ENCODE results near the gene TGFBR1.

DNA sequence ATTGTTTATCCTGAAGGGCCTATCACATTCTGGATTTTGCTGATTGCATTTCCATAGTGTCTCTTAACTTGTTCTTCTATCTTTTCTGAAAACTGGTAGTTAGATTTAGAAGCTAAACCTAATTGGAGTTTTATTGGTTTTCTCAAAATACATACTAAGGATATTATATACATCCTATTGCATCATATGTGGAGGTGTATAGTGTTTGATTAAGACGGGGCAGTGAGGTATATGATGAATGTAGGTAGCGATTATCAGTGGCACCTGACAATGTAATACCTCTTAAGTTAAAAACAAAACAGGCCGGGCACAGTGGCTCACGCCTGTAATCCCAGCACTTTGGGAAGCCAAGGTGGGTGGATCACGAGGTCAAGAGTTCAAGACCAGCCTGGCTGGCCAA lies 35.0 kb downstream of the TGFBR1 start:
- TF ChIP-seq, protein P1, sequence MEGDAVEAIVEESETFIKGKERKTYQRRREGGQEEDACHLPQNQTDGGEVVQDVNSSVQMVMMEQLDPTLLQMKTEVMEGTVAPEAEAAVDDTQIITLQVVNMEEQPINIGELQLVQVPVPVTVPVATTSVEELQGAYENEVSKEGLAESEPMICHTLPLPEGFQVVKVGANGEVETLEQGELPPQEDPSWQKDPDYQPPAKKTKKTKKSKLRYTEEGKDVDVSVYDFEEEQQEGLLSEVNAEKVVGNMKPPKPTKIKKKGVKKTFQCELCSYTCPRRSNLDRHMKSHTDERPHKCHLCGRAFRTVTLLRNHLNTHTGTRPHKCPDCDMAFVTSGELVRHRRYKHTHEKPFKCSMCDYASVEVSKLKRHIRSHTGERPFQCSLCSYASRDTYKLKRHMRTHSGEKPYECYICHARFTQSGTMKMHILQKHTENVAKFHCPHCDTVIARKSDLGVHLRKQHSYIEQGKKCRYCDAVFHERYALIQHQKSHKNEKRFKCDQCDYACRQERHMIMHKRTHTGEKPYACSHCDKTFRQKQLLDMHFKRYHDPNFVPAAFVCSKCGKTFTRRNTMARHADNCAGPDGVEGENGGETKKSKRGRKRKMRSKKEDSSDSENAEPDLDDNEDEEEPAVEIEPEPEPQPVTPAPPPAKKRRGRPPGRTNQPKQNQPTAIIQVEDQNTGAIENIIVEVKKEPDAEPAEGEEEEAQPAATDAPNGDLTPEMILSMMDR (IDR thresholded peaks at IDR 0.05) = no peak
- no peak for TF ChIP-seq POLR2A (IDR thresholded peaks at IDR 0.05)
